Measurements from ENCODE around the gene VASP.
A peak's percentile ranks its signal among the peaks of the same experiment; 100 is the strongest.

The VASP gene

DNA sequence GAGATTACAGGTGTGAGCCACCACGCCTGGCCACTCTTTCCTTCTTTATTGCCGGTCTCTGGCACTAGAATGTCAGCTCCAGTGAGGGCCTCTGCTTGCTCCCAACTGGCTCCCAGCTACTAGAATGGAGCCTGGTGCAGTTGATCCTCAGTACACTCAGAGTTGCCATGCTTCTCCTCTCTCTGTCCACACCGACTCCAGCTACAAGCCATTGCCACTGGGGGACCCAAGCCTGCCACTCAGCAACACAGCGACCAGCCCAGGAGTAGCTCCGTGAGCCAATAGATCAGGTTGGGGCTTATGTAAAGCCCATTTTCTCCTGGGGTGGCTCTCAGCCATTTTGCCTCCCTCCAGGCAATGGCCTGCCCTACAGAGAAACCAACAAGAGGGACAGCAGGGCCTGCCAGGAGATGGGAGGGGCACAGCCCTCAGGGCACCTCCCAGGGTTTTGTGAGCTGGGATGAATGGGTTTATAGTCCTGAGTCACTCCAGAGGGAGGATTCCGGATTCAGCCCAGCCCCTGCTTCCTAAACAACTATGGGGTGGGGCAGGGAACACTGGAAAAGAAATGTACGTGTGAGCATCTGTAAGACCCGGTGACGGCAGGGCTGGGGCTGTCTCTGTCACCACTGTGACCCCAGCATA lies 40.8 kb downstream of the VASP start:
- Histone ChIP-seq H3K9ac (ENCODE audit: low read length) (no peak overlapping the region), H3K27me3 (replicated peaks; ENCODE audit: control insufficient read depth, insufficient read depth, low read length) (no peaks in the 10 kb centered on the region), H3K4me1 (ENCODE audit: control insufficient read depth, insufficient read depth, low read length) (peaks cover 15% of the 10 kb centered on the region), H3K36me3 (ENCODE audit: control insufficient read depth, insufficient read depth, low read length, severe bottlenecking) (no peaks in the 10 kb centered on the region), H3K4me3 (ENCODE audit: low read length) (no peak overlapping the region), H3K9me3 (ENCODE audit: control insufficient read depth, low read length) (no peaks in the 10 kb centered on the region)
- peak; percentile 42 for DNase-seq (ENCODE audit: low read depth)

DNA sequence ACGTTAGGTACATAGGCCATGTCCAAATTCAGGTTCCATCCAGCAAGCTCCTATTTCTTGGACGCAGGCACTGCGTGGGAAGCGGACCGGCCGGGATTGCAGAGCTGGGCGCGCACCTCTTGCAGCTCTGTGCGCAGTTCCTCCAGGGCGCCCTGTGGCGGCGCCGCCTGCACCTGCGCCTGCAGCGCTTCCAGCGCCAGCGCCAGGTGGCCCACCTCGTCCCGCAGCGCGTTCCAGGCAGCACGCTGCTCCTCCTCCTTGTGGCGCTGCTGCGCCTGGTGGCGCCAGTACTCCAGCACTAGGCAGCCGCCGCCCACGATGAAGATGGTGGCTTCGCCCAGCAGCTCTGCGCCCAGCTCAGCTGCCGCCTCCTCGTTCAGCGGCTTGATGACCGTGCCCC lies 46.2 kb downstream of the VASP start:
- peaks cover 3% of the 10 kb centered on the region for H3K36me3 ChIP-seq (ENCODE audit: control insufficient read depth, insufficient read depth, low read length, severe bottlenecking)
- H3K4me1 ChIP-seq (ENCODE audit: control insufficient read depth, insufficient read depth, low read length), result no peaks in the 10 kb centered on the region
- no peak overlapping the region for H3K4me3 ChIP-seq (ENCODE audit: low read length)
- DNase-seq (ENCODE audit: low read depth), result no peak
- H3K9ac ChIP-seq (ENCODE audit: low read length), result no peak overlapping the region
- no peaks in the 10 kb centered on the region for H3K27me3 ChIP-seq (replicated peaks; ENCODE audit: control insufficient read depth, insufficient read depth, low read length)
- no peaks in the 10 kb centered on the region for H3K9me3 ChIP-seq (ENCODE audit: control insufficient read depth, low read length)

DNA sequence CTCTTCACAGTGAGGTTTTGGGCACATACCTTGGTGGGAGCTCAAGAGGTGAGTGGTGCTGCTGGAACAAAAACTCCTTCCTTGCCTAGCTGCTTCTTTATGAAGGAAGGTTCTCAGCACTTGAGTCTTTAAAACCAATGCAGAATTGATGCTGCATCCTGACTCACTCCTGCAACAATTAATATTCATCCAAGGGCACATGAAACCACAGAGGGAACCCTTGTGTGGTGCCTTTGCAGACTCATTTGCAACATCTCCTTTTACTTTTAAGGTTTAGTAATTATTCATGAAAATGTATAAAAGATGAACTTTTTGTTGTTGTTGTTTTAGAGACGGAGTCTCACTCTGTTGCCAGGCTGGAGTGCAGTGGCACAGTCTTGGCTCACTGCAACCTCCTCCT lies 47.2 kb downstream of the VASP start:
- Histone ChIP-seq H3K9me3 (ENCODE audit: control insufficient read depth, low read length) (no peaks in the 10 kb centered on the region), H3K4me3 (ENCODE audit: low read length) (no peak overlapping the region), H3K4me1 (ENCODE audit: control insufficient read depth, insufficient read depth, low read length) (no peaks in the 10 kb centered on the region), H3K9ac (ENCODE audit: low read length) (no peak overlapping the region), H3K27me3 (replicated peaks; ENCODE audit: control insufficient read depth, insufficient read depth, low read length) (no peaks in the 10 kb centered on the region), H3K36me3 (ENCODE audit: control insufficient read depth, insufficient read depth, low read length, severe bottlenecking) (peaks cover 3% of the 10 kb centered on the region)
- DNase-seq (ENCODE audit: low read depth), result no peak

DNA sequence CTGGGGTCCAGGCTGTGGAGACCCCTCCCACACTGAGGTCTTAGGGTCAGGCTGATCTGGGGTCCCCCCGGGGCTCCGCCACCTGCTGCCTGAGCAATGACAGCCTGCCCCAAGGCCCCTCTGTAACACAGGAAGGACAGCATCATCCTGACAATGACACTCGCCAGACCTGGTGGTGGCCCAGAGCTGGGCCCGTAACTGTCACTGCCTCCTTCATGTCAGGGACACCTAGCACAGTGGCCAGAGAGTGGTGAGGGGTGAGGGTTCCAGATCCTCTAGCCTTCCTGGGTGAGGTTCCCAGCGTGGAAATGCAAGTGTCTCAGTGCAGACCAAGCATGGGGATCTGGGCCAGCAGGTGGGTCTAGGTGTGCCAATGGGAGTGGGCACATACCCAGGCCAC lies 49.6 kb downstream of the VASP start:
- no peak overlapping the region for H3K9ac ChIP-seq (ENCODE audit: low read length)
- DNase-seq (ENCODE audit: low read depth), result no peak
- peaks cover 3% of the 10 kb centered on the region for H3K36me3 ChIP-seq (ENCODE audit: control insufficient read depth, insufficient read depth, low read length, severe bottlenecking)
- H3K4me1 ChIP-seq (ENCODE audit: control insufficient read depth, insufficient read depth, low read length), result no peaks in the 10 kb centered on the region
- H3K9me3 ChIP-seq (ENCODE audit: control insufficient read depth, low read length), result no peaks in the 10 kb centered on the region
- no peak overlapping the region for H3K4me3 ChIP-seq (ENCODE audit: low read length)
- no peaks in the 10 kb centered on the region for H3K27me3 ChIP-seq (replicated peaks; ENCODE audit: control insufficient read depth, insufficient read depth, low read length)

DNA sequence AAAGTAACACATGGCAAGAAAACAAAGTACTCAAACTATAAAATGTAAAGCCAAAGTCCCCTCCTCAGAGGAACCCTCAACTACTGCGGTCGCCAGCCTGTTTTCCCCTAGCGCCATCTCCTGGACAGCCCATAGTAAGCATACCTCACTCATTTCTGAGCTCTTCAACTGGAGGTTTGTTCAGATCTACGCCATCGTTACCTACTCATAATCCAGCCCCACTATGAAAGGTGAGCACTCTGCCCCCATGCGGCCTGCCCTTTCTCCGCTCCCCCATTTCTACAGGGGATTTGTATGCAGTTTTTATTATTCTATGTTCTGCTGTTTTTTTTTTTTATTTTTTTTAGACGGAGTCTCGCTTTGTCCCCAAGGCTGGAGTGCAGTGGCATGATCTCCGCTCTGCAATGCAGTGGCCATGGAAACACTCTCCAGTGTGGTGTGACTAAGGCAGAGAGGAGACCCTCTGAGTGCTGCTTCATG lies 51.2 kb downstream of the VASP start:
- Histone ChIP-seq H3K4me3 (ENCODE audit: low read length) (no peak overlapping the region), H3K9me3 (ENCODE audit: control insufficient read depth, low read length) (no peaks in the 10 kb centered on the region), H3K4me1 (ENCODE audit: control insufficient read depth, insufficient read depth, low read length) (peaks cover 7% of the 10 kb centered on the region), H3K9ac (ENCODE audit: low read length) (no peak overlapping the region), H3K36me3 (ENCODE audit: control insufficient read depth, insufficient read depth, low read length, severe bottlenecking) (peaks cover 3% of the 10 kb centered on the region), H3K27me3 (replicated peaks; ENCODE audit: control insufficient read depth, insufficient read depth, low read length) (no peaks in the 10 kb centered on the region)
- DNase-seq (ENCODE audit: low read depth), result peak; percentile 57

DNA sequence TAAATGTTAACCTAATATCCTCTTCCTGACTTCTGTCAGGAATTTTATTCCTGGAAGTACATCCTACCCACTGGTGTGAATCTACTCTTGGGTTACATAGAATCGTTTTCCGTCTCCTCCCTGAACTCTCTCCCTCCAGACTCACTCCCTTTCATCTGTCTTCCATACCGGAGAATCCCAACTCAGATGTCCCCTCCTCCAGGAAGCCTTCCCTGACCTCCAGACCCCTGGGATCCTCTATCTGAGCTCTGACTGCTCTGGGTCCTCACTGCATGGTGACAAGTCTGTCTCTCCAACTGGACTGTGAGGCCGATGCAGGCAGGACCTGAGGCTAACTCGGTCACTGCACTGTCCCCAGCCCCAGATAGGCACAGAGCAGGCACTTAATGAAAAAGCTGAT lies 52.8 kb downstream of the VASP start:
- H3K27me3 ChIP-seq (replicated peaks; ENCODE audit: control insufficient read depth, insufficient read depth, low read length), result no peaks in the 10 kb centered on the region
- H3K36me3 ChIP-seq (ENCODE audit: control insufficient read depth, insufficient read depth, low read length, severe bottlenecking), result peaks cover 3% of the 10 kb centered on the region
- H3K4me1 ChIP-seq (ENCODE audit: control insufficient read depth, insufficient read depth, low read length), result peaks cover 7% of the 10 kb centered on the region
- no peaks in the 10 kb centered on the region for H3K9me3 ChIP-seq (ENCODE audit: control insufficient read depth, low read length)
- DNase-seq (ENCODE audit: low read depth), result no peak
- no peak overlapping the region for H3K4me3 ChIP-seq (ENCODE audit: low read length)
- no peak overlapping the region for H3K9ac ChIP-seq (ENCODE audit: low read length)

DNA sequence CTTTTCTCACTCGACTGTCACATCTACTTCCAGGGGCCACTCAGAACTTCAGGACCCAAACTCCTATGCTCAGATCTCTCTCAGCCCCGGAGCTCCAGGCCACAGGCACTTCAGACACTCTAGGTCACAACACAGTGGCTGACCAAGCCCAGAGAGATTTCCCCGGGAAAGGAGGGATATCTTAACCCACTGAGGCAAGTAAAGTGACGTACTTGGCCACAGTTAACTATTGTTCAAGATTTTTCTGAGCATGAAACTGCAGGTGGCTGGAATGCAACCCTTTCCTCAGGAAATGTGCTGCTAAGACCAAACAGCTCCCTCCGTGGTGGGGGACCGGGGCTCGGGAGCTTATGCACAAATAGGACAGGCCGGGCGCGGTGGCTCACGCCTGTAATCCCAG lies 53.4 kb downstream of the VASP start:
- Histone ChIP-seq H3K4me1 (ENCODE audit: control insufficient read depth, insufficient read depth, low read length) (peaks cover 7% of the 10 kb centered on the region), H3K36me3 (ENCODE audit: control insufficient read depth, insufficient read depth, low read length, severe bottlenecking) (peaks cover 3% of the 10 kb centered on the region), H3K9ac (ENCODE audit: low read length) (no peak overlapping the region), H3K4me3 (ENCODE audit: low read length) (no peak overlapping the region), H3K27me3 (replicated peaks; ENCODE audit: control insufficient read depth, insufficient read depth, low read length) (no peaks in the 10 kb centered on the region), H3K9me3 (ENCODE audit: control insufficient read depth, low read length) (no peaks in the 10 kb centered on the region)
- no peak for DNase-seq (ENCODE audit: low read depth)

DNA sequence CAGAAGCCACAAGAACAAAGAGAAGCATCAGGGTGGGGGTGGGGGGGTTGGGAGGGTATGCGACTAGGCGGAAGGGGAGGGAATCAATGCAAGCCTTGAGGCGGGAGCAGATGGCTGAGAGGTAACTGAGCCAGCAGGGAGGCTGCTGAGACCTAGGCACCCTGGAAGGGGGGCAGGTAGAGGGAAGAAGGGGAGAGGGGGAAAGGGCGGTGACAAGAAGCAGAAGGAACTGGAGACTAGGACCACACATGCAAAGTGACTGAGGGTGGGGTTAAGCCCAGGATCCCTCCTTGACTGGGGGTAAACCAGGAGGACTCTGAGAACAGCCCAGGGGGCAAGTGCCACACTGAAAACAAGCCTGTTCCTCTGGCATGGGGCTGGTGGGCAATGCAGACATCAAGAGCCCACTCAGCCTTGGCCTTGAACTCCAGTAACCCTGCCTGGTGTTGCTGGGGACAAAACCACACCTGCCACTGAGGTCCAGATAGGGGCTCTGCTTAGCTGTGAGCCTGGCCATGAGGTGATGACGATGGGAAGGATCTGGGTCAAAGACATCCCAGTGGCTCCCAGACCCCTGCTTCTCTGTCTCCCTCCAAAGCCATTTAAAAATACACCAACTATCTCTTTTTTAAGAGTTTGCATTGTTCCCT lies 57.0 kb downstream of the VASP start:
- Histone ChIP-seq H3K4me3 (ENCODE audit: low read length) (no peak overlapping the region), H3K4me1 (ENCODE audit: control insufficient read depth, insufficient read depth, low read length) (peaks cover 18% of the 10 kb centered on the region), H3K36me3 (ENCODE audit: control insufficient read depth, insufficient read depth, low read length, severe bottlenecking) (no peaks in the 10 kb centered on the region), H3K27me3 (replicated peaks; ENCODE audit: control insufficient read depth, insufficient read depth, low read length) (no peaks in the 10 kb centered on the region), H3K9me3 (ENCODE audit: control insufficient read depth, low read length) (no peaks in the 10 kb centered on the region), H3K9ac (ENCODE audit: low read length) (no peak overlapping the region)
- no peak for DNase-seq (ENCODE audit: low read depth)

DNA sequence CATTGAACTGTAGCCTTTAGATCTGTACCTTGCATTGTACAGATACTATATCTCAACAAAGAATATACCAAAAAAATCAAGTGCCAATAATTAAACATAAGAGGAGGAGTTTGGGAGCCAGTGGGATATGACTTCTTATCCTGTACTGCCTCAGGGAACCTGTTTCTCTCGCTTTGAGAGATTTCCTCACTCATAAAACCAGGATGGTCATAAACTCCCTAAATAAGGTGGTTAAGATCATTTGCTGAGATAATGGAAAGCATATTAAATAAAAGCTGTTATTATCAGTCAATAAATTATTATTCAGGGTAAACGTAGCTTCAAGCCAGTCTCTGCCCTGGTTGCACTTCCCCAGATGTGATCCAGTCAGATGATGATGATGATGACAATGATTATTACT lies 60.3 kb downstream of the VASP start:
- Histone ChIP-seq H3K36me3 (ENCODE audit: control insufficient read depth, insufficient read depth, low read length, severe bottlenecking) (no peaks in the 10 kb centered on the region), H3K27me3 (replicated peaks; ENCODE audit: control insufficient read depth, insufficient read depth, low read length) (no peaks in the 10 kb centered on the region), H3K4me3 (ENCODE audit: low read length) (no peak overlapping the region), H3K9ac (ENCODE audit: low read length) (no peak overlapping the region), H3K4me1 (ENCODE audit: control insufficient read depth, insufficient read depth, low read length) (peaks cover 25% of the 10 kb centered on the region), H3K9me3 (ENCODE audit: control insufficient read depth, low read length) (no peaks in the 10 kb centered on the region)
- DNase-seq (ENCODE audit: low read depth), result no peak

DNA sequence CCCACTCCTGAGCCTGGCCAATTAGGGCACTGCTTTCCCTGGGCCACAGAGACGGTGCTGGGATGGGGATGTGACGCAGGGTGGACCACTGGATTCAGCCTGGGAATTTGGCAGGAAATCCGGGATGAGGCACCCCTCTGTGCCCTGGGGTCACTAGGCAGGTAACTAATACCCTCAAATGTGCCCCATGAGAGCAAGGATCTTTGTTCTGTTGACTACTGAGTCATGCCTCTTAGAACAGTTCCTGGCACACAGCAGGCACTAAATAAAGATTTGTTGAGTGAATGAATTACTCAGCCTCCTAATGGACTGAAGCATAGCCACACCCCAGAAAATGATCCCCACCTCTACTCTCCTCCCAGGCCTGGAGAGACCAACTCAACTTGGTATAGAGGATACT lies 61.5 kb downstream of the VASP start:
- Histone ChIP-seq H3K9ac (ENCODE audit: low read length) (no peak overlapping the region), H3K27me3 (replicated peaks; ENCODE audit: control insufficient read depth, insufficient read depth, low read length) (no peaks in the 10 kb centered on the region), H3K9me3 (ENCODE audit: control insufficient read depth, low read length) (no peaks in the 10 kb centered on the region), H3K36me3 (ENCODE audit: control insufficient read depth, insufficient read depth, low read length, severe bottlenecking) (no peaks in the 10 kb centered on the region), H3K4me3 (ENCODE audit: low read length) (no peak overlapping the region), H3K4me1 (ENCODE audit: control insufficient read depth, insufficient read depth, low read length) (peaks cover 20% of the 10 kb centered on the region)
- DNase-seq (ENCODE audit: low read depth), result peak; percentile 34

DNA sequence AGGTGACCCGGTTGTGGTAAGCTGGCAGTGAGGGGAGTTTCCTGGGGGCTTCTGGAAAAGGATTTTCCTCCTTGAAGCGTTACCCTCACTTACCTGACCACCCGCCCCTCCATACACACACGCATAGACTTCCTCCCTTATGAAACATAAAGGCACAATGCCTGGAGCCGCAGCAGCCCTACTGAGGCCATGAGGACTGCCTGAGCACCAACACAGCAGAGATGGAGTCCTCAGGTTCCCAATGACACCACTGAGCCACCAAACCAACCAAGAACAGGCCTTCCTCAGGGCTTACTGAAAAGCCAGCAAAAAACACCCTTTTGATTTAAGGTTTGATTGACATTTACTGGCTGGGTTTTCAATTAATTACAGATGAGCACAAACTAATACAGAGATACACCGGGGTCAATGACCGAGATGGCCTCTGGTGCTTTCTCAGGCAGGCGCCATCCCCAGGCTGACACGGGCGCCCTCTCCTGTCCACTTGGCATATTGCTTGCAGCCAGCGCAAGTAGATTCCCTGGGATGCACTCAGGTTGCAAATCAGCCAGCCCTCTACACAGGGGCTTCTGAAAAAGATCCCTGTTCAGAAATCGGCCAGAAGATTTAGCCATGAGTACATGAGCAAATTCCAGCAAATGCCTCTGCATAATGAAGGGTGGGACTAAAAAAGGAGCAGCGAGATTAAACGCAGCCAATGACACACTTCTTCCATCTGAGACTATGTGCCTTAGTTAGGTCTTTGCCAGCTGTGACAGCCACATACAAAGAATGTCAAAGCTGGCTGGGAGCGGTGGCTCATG lies 62.5 kb downstream of the VASP start:
- no peaks in the 10 kb centered on the region for H3K9me3 ChIP-seq (ENCODE audit: control insufficient read depth, low read length)
- no peaks in the 10 kb centered on the region for H3K36me3 ChIP-seq (ENCODE audit: control insufficient read depth, insufficient read depth, low read length, severe bottlenecking)
- no peaks in the 10 kb centered on the region for H3K27me3 ChIP-seq (replicated peaks; ENCODE audit: control insufficient read depth, insufficient read depth, low read length)
- peak; percentile 62 for DNase-seq (ENCODE audit: low read depth)
- H3K9ac ChIP-seq (ENCODE audit: low read length), result peak overlapping the region; percentile 31
- no peak overlapping the region for H3K4me3 ChIP-seq (ENCODE audit: low read length)
- peaks cover 20% of the 10 kb centered on the region for H3K4me1 ChIP-seq (ENCODE audit: control insufficient read depth, insufficient read depth, low read length)

Measured in adipocyte (in vitro differentiated cells).